Measurements from ENCODE around the gene CCM2L. TPM values are rescaled to one million over a fixed set of nuclear protein-coding genes. Genes with fewer than 3 reads are reported as not detected.

Gene CCM2L
- total RNA-seq, 1 experiment from 2014 or later = 0.32 TPM

GRCh38 chr20:32079655-32080109 is 69.4 kb downstream of the CCM2L start:
- no peaks in the 10 kb centered on the region for H3K4me1 ChIP-seq
- Mint-ChIP-seq H3K4me3 (ENCODE audit: unreplicated experiment) (no peak overlapping the region), H3K27me3 (ENCODE audit: insufficient read depth, unreplicated experiment) (peaks cover 27% of the 10 kb centered on the region), H3K36me3 (ENCODE audit: insufficient read depth, unreplicated experiment) (no peaks in the 10 kb centered on the region), H3K4me1 (ENCODE audit: low read depth, unreplicated experiment) (no peaks in the 10 kb centered on the region), H3K9me3 (ENCODE audit: unreplicated experiment) (no peaks in the 10 kb centered on the region), H3K27ac (ENCODE audit: unreplicated experiment) (no peak overlapping the region)
- peaks cover 2% of the 10 kb centered on the region; the same call in 1 of the 2 replicates for H3K27me3 ChIP-seq (replicated peaks; ENCODE audit: control insufficient read depth, insufficient read depth, low read length)
- no peak overlapping the region for H3K4me3 ChIP-seq (ENCODE audit: low read depth, low read length)
- ChIA-PET POLR2A (no interaction called here), CTCF (no interaction called here)
- TF ChIP-seq, protein P1, sequence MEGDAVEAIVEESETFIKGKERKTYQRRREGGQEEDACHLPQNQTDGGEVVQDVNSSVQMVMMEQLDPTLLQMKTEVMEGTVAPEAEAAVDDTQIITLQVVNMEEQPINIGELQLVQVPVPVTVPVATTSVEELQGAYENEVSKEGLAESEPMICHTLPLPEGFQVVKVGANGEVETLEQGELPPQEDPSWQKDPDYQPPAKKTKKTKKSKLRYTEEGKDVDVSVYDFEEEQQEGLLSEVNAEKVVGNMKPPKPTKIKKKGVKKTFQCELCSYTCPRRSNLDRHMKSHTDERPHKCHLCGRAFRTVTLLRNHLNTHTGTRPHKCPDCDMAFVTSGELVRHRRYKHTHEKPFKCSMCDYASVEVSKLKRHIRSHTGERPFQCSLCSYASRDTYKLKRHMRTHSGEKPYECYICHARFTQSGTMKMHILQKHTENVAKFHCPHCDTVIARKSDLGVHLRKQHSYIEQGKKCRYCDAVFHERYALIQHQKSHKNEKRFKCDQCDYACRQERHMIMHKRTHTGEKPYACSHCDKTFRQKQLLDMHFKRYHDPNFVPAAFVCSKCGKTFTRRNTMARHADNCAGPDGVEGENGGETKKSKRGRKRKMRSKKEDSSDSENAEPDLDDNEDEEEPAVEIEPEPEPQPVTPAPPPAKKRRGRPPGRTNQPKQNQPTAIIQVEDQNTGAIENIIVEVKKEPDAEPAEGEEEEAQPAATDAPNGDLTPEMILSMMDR (IDR thresholded peaks at IDR 0.05; ENCODE audit: insufficient read depth in 1 of 2, low read depth in 1 of 2, low read length in 1 of 2, severe bottlenecking in 1 of 2, unreplicated experiment in 1 of 2) = no peak
- no peak for DNase-seq
- intact Hi-C loops (cut with micrococcal nuclease; ENCODE audit: unreplicated experiment) = no loop called here
- BruUV-seq (replicated peaks) = no TSS peak
- H3K9me3 ChIP-seq = no peaks in the 10 kb centered on the region
- no peaks in the 10 kb centered on the region for H3K36me3 ChIP-seq (ENCODE audit: control insufficient read depth, insufficient read depth, low read length)

GRCh38 chr20:32080783-32081182 is 70.5 kb downstream of the CCM2L start:
- TF ChIP-seq, protein P1 (IDR thresholded peaks at IDR 0.05; ENCODE audit: insufficient read depth in 1 of 2, low read depth in 1 of 2, low read length in 1 of 2, severe bottlenecking in 1 of 2, unreplicated experiment in 1 of 2) = no peak
- H3K4me3 Mint-ChIP-seq (ENCODE audit: unreplicated experiment) = no peak overlapping the region
- Histone ChIP-seq H3K36me3 (ENCODE audit: control insufficient read depth, insufficient read depth, low read length) (no peaks in the 10 kb centered on the region), H3K4me3 (ENCODE audit: low read depth, low read length) (no peak overlapping the region), H3K27me3 (replicated peaks; ENCODE audit: control insufficient read depth, insufficient read depth, low read length) (peaks cover 2% of the 10 kb centered on the region; the same call in 1 of the 2 replicates), H3K4me1 (no peaks in the 10 kb centered on the region), H3K9me3 (no peaks in the 10 kb centered on the region)
- peaks cover 38% of the 10 kb centered on the region for H3K27me3 Mint-ChIP-seq (ENCODE audit: insufficient read depth, unreplicated experiment)
- no peak for DNase-seq
- no peaks in the 10 kb centered on the region for H3K4me1 Mint-ChIP-seq (ENCODE audit: low read depth, unreplicated experiment)
- H3K27ac Mint-ChIP-seq (ENCODE audit: unreplicated experiment) = no peak overlapping the region
- CTCF ChIA-PET = no interaction called here
- POLR2A ChIA-PET = no interaction called here
- no TSS peak for BruUV-seq (replicated peaks)
- intact Hi-C loops (cut with micrococcal nuclease; ENCODE audit: unreplicated experiment) = no loop called here
- no peaks in the 10 kb centered on the region for H3K36me3 Mint-ChIP-seq (ENCODE audit: insufficient read depth, unreplicated experiment)
- H3K9me3 Mint-ChIP-seq (ENCODE audit: unreplicated experiment) = no peaks in the 10 kb centered on the region

Other genes starting within 250 kb of the CCM2L start
- 0.77 and 0.91 TPM in 2 replicates for gene MYLK2, start 191.1 kb upstream of the CCM2L start, total RNA-seq (2022)
- gene FOXS1, start 164.8 kb upstream of the CCM2L start, total RNA-seq (2022) = not detected in 2 replicates
- 8.2 and 9.1 TPM in 2 replicates for gene DUSP15, start 139.9 kb upstream of the CCM2L start, total RNA-seq (2022)
- not detected in 2 replicates for gene TTLL9, start 139.8 kb upstream of the CCM2L start, total RNA-seq (2022)
- 55.7 and 56.8 TPM in 2 replicates for gene PDRG1, start 58.4 kb upstream of the CCM2L start, total RNA-seq (2022)
- not detected in 2 replicates for gene XKR7, start 42.3 kb upstream of the CCM2L start, total RNA-seq (2022)
- gene HCK, start 41.8 kb downstream of the CCM2L start, total RNA-seq (2022) = not detected in 2 replicates
- 130 and 138 TPM in 2 replicates for gene TM9SF4, start 99.3 kb downstream of the CCM2L start, total RNA-seq (2022)
- gene PLAGL2, start 197.3 kb downstream of the CCM2L start, total RNA-seq (2022) = 89.6 and 96.1 TPM in 2 replicates
- gene POFUT1, start 197.4 kb downstream of the CCM2L start, total RNA-seq (2022) = 148 and 158 TPM in 2 replicates

Measured in Caco-2 (cell line).